GM23338 (cell line): ENCODE measurements around the gene ATXN7L1. TPM values are rescaled to one million over a fixed set of nuclear protein-coding genes. Genes with fewer than 3 reads are reported as not detected.

Experiments
- ATAC-seq: fragments of 200-7000 bp; cut with Tn5 transposase; 3 replicates; pipeline ENCODE4 v1.9.1; 2020
- DNase-seq: peaks from one replicate; pipeline ENCODE4 v3.0.0-alpha.2; 2015; ENCODE audit warnings: low spot score
- H2AFZ ChIP-seq: fragments of 200-600 bp; sonication (generic); 2 replicates; pipeline ENCODE4 v1.8.0; 2016; ENCODE audit warnings: antibody characterized with exemption, mild to moderate bottlenecking, moderate library complexity
- H3F3A ChIP-seq: fragments of 200-600 bp; sonication (generic); replicated peaks from 2 replicates; pipeline ENCODE4 v1.8.0; 2017; ENCODE audit warnings: antibody characterized with exemption, mixed run types, low read depth
- H3K27ac ChIP-seq: fragments of 200-600 bp; sonication (generic); 2 replicates; pipeline ENCODE4 v1.6.1; 2016; ENCODE audit warnings: low read depth
- H3K27me3 ChIP-seq: fragments of 200-600 bp; sonication (generic); 2 replicates; pipeline ENCODE4 v1.8.0; 2016; ENCODE audit warnings: mild to moderate bottlenecking, mixed run types, moderate library complexity; ENCODE audit not compliant: insufficient read depth
- H3K36me3 ChIP-seq: fragments of 200-600 bp; sonication (generic); 2 replicates; pipeline ENCODE4 v1.8.0; 2016; ENCODE audit warnings: mild to moderate bottlenecking; ENCODE audit not compliant: insufficient read depth
- H3K4me1 ChIP-seq: fragments of 200-600 bp; sonication (generic); 2 replicates; pipeline ENCODE4 v1.8.0; 2016; ENCODE audit warnings: mild to moderate bottlenecking, moderate library complexity; ENCODE audit not compliant: insufficient read depth
- H3K4me2 ChIP-seq: fragments of 200-600 bp; sonication (generic); 2 replicates; pipeline ENCODE4 v1.7.1; 2017; ENCODE audit warnings: mixed run types
- H3K4me3 ChIP-seq: fragments of 200-600 bp; sonication (generic); 2 replicates; pipeline ENCODE4 v1.6.1; 2016; ENCODE audit warnings: mixed run types
- H3K79me2 ChIP-seq: fragments of 200-600 bp; sonication (generic); replicated peaks from 2 replicates; pipeline ENCODE4 v1.8.0; 2017; ENCODE audit warnings: mild to moderate bottlenecking; ENCODE audit not compliant: insufficient read depth
- H3K9me2 ChIP-seq: fragments of 200-600 bp; sonication (generic); 2 replicates; pipeline ENCODE4 v1.8.0; 2017; ENCODE audit not compliant: insufficient read depth
- H4K20me1 ChIP-seq: fragments of 200-600 bp; sonication (generic); replicated peaks from 2 replicates; pipeline ENCODE4 v1.8.0; 2017; ENCODE audit warnings: mild to moderate bottlenecking; ENCODE audit not compliant: insufficient read depth
- H3K27ac Mint-ChIP-seq: 2 replicates; pipeline ENCODE4 v1.8.0; 2020; ENCODE audit warnings: inconsistent platforms, mild to moderate bottlenecking, moderate library complexity, mixed read lengths
- H3K27me3 Mint-ChIP-seq: 3 replicates; pipeline ENCODE4 v1.8.0; 2022; ENCODE audit warnings: low read depth, mild to moderate bottlenecking, moderate library complexity, mixed read lengths, inconsistent platforms; ENCODE audit not compliant: insufficient read depth, poor library complexity
- H3K36me3 Mint-ChIP-seq: 3 replicates; pipeline ENCODE4 v1.8.0; 2021; ENCODE audit warnings: low read depth, mild to moderate bottlenecking, inconsistent platforms, moderate library complexity, mixed read lengths
- H3K4me1 Mint-ChIP-seq: 3 replicates; pipeline ENCODE4 v1.8.0; 2020; ENCODE audit warnings: mild to moderate bottlenecking, inconsistent platforms, mixed read lengths
- H3K4me3 Mint-ChIP-seq: 3 replicates; pipeline ENCODE4 v1.8.0; 2021; ENCODE audit warnings: moderate library complexity, mild to moderate bottlenecking, inconsistent platforms, mixed read lengths
- H3K9me3 Mint-ChIP-seq: 3 replicates; pipeline ENCODE4 v1.8.0; 2020; ENCODE audit warnings: moderate library complexity, mild to moderate bottlenecking, inconsistent platforms, mixed read lengths
- CREB1 ChIP-seq: fragments of 250-450 bp; sonication (Bioruptor Pico); IDR thresholded peaks from 2 replicates; pipeline ENCODE4 v1.5.0; 2020; ENCODE audit warnings: low read depth, mild to moderate bottlenecking, moderate library complexity
- NANOG ChIP-seq: IDR thresholded peaks from 2 replicates; pipeline ENCODE4 v1.6.1; 2016; ENCODE audit warnings: antibody characterized with exemption, borderline replicate concordance
- STAT1 ChIP-seq: IDR thresholded peaks from one replicate; pipeline ENCODE4 v1.6.1; 2016; ENCODE audit warnings: antibody characterized with exemption; ENCODE audit not compliant: unreplicated experiment
- polyA plus RNA-seq: library from polyadenylated mRNA; unstranded; fragments of >200 nt; fragmentation: Nextera tagmentation; extraction: Ambion mirVana; gene quantifications from 2 replicates; pipeline ENCODE4 v1.2.1, GENCODE V29; 2016
- total RNA-seq: library from RNA; depleted of rRNA; stranded (reverse); fragments of >200 nt; shearing (Covaris generic); gene quantifications from 2 replicates; pipeline ENCODE4 v1.2.3, GENCODE V29; 2014
- TF ChIP-seq, protein P1 (sequence below): IDR thresholded peaks from one replicate; pipeline ENCODE4 v1.6.1; 2018; ENCODE audit warnings: antibody characterized with exemption; ENCODE audit not compliant: unreplicated experiment
- TF ChIP-seq, protein P2 (sequence below): IDR thresholded peaks from 2 replicates; pipeline ENCODE4 v1.6.1; 2016; ENCODE audit warnings: antibody characterized with exemption
- TF ChIP-seq, protein P3 (sequence below): fragments of 250-450 bp; sonication (Bioruptor Pico); IDR thresholded peaks from 2 replicates; pipeline ENCODE4 v1.5.0; 2020; ENCODE audit warnings: mild to moderate bottlenecking, moderate library complexity

Gene ATXN7L1
- total and polyA plus RNA-seq, 2 experiments from 2014 or later, result 22.8 to 29.8 TPM

DNA sequence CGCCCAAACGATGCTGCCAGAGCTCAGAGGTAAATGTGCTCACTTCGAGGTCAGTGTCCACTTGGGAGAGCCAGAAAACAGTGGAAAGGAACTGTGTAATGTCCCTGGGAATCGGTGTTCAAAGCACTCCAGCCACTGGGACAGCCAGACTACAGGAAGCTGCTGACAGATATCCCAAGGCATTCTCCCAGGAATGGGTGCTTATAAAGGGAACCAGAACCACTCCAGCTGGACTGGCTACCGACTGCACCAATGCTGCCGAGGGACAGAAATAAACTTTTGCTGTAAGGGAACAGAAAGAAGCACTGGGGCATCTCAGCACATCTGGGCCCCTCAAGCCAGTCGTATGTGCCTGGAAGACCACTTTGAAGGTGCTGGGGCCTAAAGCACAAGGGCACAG is 76.7 kb downstream of the ATXN7L1 start:
- H3K9me2 ChIP-seq, result no peaks in the 10 kb centered on the region; the same call in 1 of the 2 replicates
- no peak overlapping the region for H3K4me2 ChIP-seq
- peaks cover 38% of the 10 kb centered on the region for H3K4me1 ChIP-seq
- Mint-ChIP-seq H3K36me3 (peaks cover 12% of the 10 kb centered on the region; the same call in 2 of the 3 replicates), H3K4me1 (peaks cover 60% of the 10 kb centered on the region), H3K27me3 (peaks cover 7% of the 10 kb centered on the region), H3K4me3 (no peak overlapping the region), H3K27ac (no peak overlapping the region), H3K9me3 (no peaks in the 10 kb centered on the region)
- H3K36me3 ChIP-seq, result no peaks in the 10 kb centered on the region
- no peak for DNase-seq
- no peak overlapping the region for H2AFZ ChIP-seq
- peaks cover 11% of the 10 kb centered on the region for H3K79me2 ChIP-seq
- no peak overlapping the region for H3K27ac ChIP-seq
- no peak overlapping the region for H3K4me3 ChIP-seq
- H4K20me1 ChIP-seq, result peaks cover 25% of the 10 kb centered on the region; the same call in 1 of the 2 replicates
- H3F3A ChIP-seq, result 0 out of 2 replicates have a peak, but pooled peaks cover 8% of the 10 kb centered on the region
- H3K27me3 ChIP-seq, result no peaks in the 10 kb centered on the region
- no peak for TF ChIP-seq CREB1 (CRISPR knock-in tag)
- TF ChIP-seq NANOG, result no peak
- TF ChIP-seq, protein P1, sequence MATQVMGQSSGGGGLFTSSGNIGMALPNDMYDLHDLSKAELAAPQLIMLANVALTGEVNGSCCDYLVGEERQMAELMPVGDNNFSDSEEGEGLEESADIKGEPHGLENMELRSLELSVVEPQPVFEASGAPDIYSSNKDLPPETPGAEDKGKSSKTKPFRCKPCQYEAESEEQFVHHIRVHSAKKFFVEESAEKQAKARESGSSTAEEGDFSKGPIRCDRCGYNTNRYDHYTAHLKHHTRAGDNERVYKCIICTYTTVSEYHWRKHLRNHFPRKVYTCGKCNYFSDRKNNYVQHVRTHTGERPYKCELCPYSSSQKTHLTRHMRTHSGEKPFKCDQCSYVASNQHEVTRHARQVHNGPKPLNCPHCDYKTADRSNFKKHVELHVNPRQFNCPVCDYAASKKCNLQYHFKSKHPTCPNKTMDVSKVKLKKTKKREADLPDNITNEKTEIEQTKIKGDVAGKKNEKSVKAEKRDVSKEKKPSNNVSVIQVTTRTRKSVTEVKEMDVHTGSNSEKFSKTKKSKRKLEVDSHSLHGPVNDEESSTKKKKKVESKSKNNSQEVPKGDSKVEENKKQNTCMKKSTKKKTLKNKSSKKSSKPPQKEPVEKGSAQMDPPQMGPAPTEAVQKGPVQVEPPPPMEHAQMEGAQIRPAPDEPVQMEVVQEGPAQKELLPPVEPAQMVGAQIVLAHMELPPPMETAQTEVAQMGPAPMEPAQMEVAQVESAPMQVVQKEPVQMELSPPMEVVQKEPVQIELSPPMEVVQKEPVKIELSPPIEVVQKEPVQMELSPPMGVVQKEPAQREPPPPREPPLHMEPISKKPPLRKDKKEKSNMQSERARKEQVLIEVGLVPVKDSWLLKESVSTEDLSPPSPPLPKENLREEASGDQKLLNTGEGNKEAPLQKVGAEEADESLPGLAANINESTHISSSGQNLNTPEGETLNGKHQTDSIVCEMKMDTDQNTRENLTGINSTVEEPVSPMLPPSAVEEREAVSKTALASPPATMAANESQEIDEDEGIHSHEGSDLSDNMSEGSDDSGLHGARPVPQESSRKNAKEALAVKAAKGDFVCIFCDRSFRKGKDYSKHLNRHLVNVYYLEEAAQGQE, result no peak
- TF ChIP-seq, protein P2, sequence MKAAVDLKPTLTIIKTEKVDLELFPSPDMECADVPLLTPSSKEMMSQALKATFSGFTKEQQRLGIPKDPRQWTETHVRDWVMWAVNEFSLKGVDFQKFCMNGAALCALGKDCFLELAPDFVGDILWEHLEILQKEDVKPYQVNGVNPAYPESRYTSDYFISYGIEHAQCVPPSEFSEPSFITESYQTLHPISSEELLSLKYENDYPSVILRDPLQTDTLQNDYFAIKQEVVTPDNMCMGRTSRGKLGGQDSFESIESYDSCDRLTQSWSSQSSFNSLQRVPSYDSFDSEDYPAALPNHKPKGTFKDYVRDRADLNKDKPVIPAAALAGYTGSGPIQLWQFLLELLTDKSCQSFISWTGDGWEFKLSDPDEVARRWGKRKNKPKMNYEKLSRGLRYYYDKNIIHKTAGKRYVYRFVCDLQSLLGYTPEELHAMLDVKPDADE, result no peak
- no peak for TF ChIP-seq STAT1
- TF ChIP-seq, protein P3, sequence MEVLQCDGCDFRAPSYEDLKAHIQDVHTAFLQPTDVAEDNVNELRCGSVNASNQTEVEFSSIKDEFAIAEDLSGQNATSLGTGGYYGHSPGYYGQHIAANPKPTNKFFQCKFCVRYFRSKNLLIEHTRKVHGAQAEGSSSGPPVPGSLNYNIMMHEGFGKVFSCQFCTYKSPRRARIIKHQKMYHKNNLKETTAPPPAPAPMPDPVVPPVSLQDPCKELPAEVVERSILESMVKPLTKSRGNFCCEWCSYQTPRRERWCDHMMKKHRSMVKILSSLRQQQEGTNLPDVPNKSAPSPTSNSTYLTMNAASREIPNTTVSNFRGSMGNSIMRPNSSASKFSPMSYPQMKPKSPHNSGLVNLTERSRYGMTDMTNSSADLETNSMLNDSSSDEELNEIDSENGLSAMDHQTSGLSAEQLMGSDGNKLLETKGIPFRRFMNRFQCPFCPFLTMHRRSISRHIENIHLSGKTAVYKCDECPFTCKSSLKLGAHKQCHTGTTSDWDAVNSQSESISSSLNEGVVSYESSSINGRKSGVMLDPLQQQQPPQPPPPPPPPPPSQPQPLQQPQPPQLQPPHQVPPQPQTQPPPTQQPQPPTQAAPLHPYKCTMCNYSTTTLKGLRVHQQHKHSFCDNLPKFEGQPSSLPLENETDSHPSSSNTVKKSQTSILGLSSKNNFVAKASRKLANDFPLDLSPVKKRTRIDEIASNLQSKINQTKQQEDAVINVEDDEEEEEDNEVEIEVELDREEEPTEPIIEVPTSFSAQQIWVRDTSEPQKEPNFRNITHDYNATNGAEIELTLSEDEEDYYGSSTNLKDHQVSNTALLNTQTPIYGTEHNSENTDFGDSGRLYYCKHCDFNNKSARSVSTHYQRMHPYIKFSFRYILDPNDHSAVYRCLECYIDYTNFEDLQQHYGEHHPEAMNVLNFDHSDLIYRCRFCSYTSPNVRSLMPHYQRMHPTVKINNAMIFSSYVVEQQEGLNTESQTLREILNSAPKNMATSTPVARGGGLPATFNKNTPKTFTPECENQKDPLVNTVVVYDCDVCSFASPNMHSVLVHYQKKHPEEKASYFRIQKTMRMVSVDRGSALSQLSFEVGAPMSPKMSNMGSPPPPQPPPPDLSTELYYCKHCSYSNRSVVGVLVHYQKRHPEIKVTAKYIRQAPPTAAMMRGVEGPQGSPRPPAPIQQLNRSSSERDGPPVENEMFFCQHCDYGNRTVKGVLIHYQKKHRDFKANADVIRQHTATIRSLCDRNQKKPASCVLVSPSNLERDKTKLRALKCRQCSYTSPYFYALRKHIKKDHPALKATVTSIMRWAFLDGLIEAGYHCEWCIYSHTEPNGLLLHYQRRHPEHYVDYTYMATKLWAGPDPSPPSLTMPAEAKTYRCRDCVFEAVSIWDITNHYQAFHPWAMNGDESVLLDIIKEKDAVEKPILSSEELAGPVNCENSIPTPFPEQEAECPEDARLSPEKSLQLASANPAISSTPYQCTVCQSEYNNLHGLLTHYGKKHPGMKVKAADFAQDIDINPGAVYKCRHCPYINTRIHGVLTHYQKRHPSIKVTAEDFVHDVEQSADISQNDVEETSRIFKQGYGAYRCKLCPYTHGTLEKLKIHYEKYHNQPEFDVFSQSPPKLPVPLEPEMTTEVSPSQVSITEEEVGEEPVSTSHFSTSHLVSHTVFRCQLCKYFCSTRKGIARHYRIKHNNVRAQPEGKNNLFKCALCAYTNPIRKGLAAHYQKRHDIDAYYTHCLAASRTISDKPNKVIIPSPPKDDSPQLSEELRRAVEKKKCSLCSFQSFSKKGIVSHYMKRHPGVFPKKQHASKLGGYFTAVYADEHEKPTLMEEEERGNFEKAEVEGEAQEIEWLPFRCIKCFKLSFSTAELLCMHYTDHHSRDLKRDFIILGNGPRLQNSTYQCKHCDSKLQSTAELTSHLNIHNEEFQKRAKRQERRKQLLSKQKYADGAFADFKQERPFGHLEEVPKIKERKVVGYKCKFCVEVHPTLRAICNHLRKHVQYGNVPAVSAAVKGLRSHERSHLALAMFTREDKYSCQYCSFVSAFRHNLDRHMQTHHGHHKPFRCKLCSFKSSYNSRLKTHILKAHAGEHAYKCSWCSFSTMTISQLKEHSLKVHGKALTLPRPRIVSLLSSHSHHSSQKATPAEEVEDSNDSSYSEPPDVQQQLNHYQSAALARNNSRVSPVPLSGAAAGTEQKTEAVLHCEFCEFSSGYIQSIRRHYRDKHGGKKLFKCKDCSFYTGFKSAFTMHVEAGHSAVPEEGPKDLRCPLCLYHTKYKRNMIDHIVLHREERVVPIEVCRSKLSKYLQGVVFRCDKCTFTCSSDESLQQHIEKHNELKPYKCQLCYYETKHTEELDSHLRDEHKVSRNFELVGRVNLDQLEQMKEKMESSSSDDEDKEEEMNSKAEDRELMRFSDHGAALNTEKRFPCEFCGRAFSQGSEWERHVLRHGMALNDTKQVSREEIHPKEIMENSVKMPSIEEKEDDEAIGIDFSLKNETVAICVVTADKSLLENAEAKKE (CRISPR knock-in tag), result no peak
- no peak for ATAC-seq
